IMR-90 (cell line): ENCODE results near the gene RAET1E. TPM values are rescaled to one million over a fixed set of nuclear protein-coding genes. Genes with fewer than 3 reads are reported as not detected.

Experiments
- ATAC-seq: fragments of 200-7000 bp; cut with Tn5 transposase; 2 replicates; pipeline ENCODE4 v1.9.1; 2020; ENCODE audit warnings: low read depth, mild to moderate bottlenecking, moderate library complexity
- BruUV-seq: library from RNA; stranded (reverse); fragments of 400-500 nt; replicated peaks from 2 replicates; lab custom pipeline; 2021; lab: Mats Ljungman, UMichigan
- CTCF ChIA-PET: fragments of 300-600 bp; formaldehyde crosslinking; extraction: SDS; loops from one replicate; lab custom pipeline; 2021; ENCODE audit warnings: antibody characterized with exemption; lab: Yijun Ruan, JAX
- POLR2A ChIA-PET: fragments of 300-600 bp; sonication (Branson Sonifier 250); formaldehyde crosslinking; loops from one replicate; lab custom pipeline; 2022; ENCODE audit warnings: antibody characterized with exemption; ENCODE audit not compliant: unreplicated experiment; lab: Charles Lee
- DNase-seq: peaks from one replicate; pipeline ENCODE4 v3.0.0; 2013
- H2AFZ ChIP-seq: replicated peaks from 2 replicates; pipeline ENCODE3; 2013; ENCODE audit warnings: low read length, mild to moderate bottlenecking; ENCODE audit not compliant: poor library complexity
- H2AK5ac ChIP-seq: 2 replicates; pipeline ENCODE4 v1.6.1; 2013; ENCODE audit warnings: low read depth, low read length, inconsistent platforms
- H2AK9ac ChIP-seq: replicated peaks from 2 replicates; pipeline ENCODE3; 2013; ENCODE audit warnings: mild to moderate bottlenecking, low read depth, low read length, moderate library complexity; ENCODE audit not compliant: poor library complexity
- H2BK120ac ChIP-seq: 2 replicates; pipeline ENCODE4 v1.6.1; 2013; ENCODE audit warnings: low read depth, low read length, inconsistent platforms
- H2BK15ac ChIP-seq: 3 replicates; pipeline ENCODE4 v1.6.1; 2013; ENCODE audit warnings: low read depth, low read length, inconsistent platforms
- H2BK20ac ChIP-seq: 2 replicates; pipeline ENCODE4 v1.6.1; 2013; ENCODE audit warnings: low read depth, mild to moderate bottlenecking, inconsistent platforms, low read length, moderate library complexity
- H2BK5ac ChIP-seq: 2 replicates; pipeline ENCODE4 v1.6.1; 2013; ENCODE audit warnings: mild to moderate bottlenecking, low read depth, low read length, inconsistent platforms; ENCODE audit not compliant: poor library complexity, severe bottlenecking
- H3K14ac ChIP-seq: replicated peaks from 2 replicates; pipeline ENCODE4 v1.6.1; 2013; ENCODE audit warnings: low read depth, low read length, inconsistent platforms
- H3K18ac ChIP-seq: 2 replicates; pipeline ENCODE4 v1.6.1; 2013; ENCODE audit warnings: low read depth, low read length, control low read depth
- H3K23ac ChIP-seq: 2 replicates; pipeline ENCODE4 v1.6.1; 2013; ENCODE audit warnings: low read depth, low read length, inconsistent platforms
- H3K27ac ChIP-seq: 2 replicates; pipeline ENCODE4 v1.5.1; 2013; ENCODE audit warnings: mild to moderate bottlenecking, control low read depth, low read length; ENCODE audit not compliant: insufficient read depth
- H3K27me3 ChIP-seq: 2 replicates; pipeline ENCODE4 v1.6.1; 2013; ENCODE audit warnings: low read length; ENCODE audit not compliant: control insufficient read depth, insufficient read depth
- H3K36me3 ChIP-seq: 2 replicates; pipeline ENCODE4 v1.6.1; 2013; ENCODE audit warnings: low read length, mixed read lengths; ENCODE audit not compliant: control insufficient read depth, insufficient read depth
- H3K4ac ChIP-seq: 2 replicates; pipeline ENCODE4 v1.6.1; 2013; ENCODE audit warnings: low read depth, low read length, inconsistent platforms
- H3K4me1 ChIP-seq: 2 replicates; pipeline ENCODE4 v1.6.1; 2013; ENCODE audit warnings: low read length, mixed read lengths; ENCODE audit not compliant: control insufficient read depth, insufficient read depth
- H3K4me2 ChIP-seq: 2 replicates; pipeline ENCODE4 v1.6.1; 2013; ENCODE audit warnings: low read depth, mild to moderate bottlenecking, control low read depth, low read length, moderate library complexity
- H3K4me3 ChIP-seq: 2 replicates; pipeline ENCODE4 v1.5.1; 2013; ENCODE audit warnings: low read depth, mild to moderate bottlenecking, control low read depth, low read length, moderate library complexity; ENCODE audit not compliant: insufficient read depth
- H3K56ac ChIP-seq: 2 replicates; pipeline ENCODE4 v1.6.1; 2013; ENCODE audit warnings: low read length, inconsistent platforms; ENCODE audit not compliant: insufficient read depth; ENCODE audit errors: extremely low read depth
- H3K79me1 ChIP-seq, 2 experiments: 2 replicates each; pipeline ENCODE4 v1.6.1; 2013; ENCODE audit warnings: low read length in 2 of 2, inconsistent platforms in 1 of 2, low read depth in 1 of 2
- H3K9ac ChIP-seq: 2 replicates; pipeline ENCODE4 v1.6.1; 2013; ENCODE audit warnings: low read depth, low read length, control low read depth
- H3K9me1 ChIP-seq: 2 replicates; pipeline ENCODE4 v1.6.1; 2013; ENCODE audit warnings: low read length, inconsistent platforms; ENCODE audit not compliant: insufficient read depth
- H3K9me3 ChIP-seq: 2 replicates; pipeline ENCODE4 v1.6.1; 2013; ENCODE audit warnings: low read length; ENCODE audit not compliant: control insufficient read depth, insufficient read depth
- H4K20me1 ChIP-seq: 2 replicates; pipeline ENCODE4 v1.6.1; 2013; ENCODE audit warnings: low read length, inconsistent platforms; ENCODE audit not compliant: insufficient read depth
- H4K5ac ChIP-seq: 2 replicates; pipeline ENCODE4 v1.6.1; 2013; ENCODE audit warnings: mild to moderate bottlenecking, low read depth, low read length, control low read depth
- H4K8ac ChIP-seq, 2 experiments: 2 replicates each; pipeline ENCODE4 v1.6.1; 2013; ENCODE audit warnings: low read depth in 2 of 2, low read length in 2 of 2, control low read depth in 1 of 2, inconsistent platforms in 1 of 2
- H4K91ac ChIP-seq: 2 replicates; pipeline ENCODE4 v1.6.1; 2013; ENCODE audit warnings: low read depth, low read length, inconsistent platforms; ENCODE audit not compliant: insufficient read depth
- BHLHE40 ChIP-seq: fragments of 150-350 bp; IDR thresholded peaks from 2 replicates; pipeline ENCODE4 v1.6.1; 2016; ENCODE audit warnings: mild to moderate bottlenecking, low read depth, low read length
- CEBPB ChIP-seq: IDR thresholded peaks from 2 replicates; pipeline ENCODE4 v1.6.1; 2012; ENCODE audit warnings: low read depth, low read length, improper control_type of control experiment
- CHD1 ChIP-seq: IDR thresholded peaks from 2 replicates; pipeline ENCODE4 v1.6.1; 2012; ENCODE audit warnings: low read depth, low read length, improper control_type of control experiment
- FOS ChIP-seq: fragments of 150-350 bp; IDR thresholded peaks from 2 replicates; pipeline ENCODE4 v1.6.1; 2016; ENCODE audit warnings: low read depth, low read length
- MAFK ChIP-seq: IDR thresholded peaks from 2 replicates; pipeline ENCODE4 v1.6.1; 2012; ENCODE audit warnings: low read depth, low read length, improper control_type of control experiment
- MAZ ChIP-seq: IDR thresholded peaks from 2 replicates; pipeline ENCODE4 v1.6.1; 2012; ENCODE audit warnings: low read depth, mild to moderate bottlenecking, low read length, improper control_type of control experiment, moderate library complexity, borderline replicate concordance
- MXI1 ChIP-seq: IDR thresholded peaks from 2 replicates; pipeline ENCODE4 v1.6.1; 2012; ENCODE audit warnings: low read depth, mild to moderate bottlenecking, low read length, moderate library complexity, borderline replicate concordance
- NFE2L2 ChIP-seq: fragments of 150-350 bp; IDR thresholded peaks from 2 replicates; pipeline ENCODE4 v1.6.1; 2016; ENCODE audit warnings: low read depth, mild to moderate bottlenecking, low read length
- POLR2A ChIP-seq: IDR thresholded peaks from 2 replicates; pipeline ENCODE4 v1.6.1; 2012; ENCODE audit warnings: mild to moderate bottlenecking, low read depth, low read length
- RAD21 ChIP-seq: IDR thresholded peaks from 2 replicates; pipeline ENCODE4 v1.6.1; 2012; ENCODE audit warnings: low read length, improper control_type of control experiment
- RCOR1 ChIP-seq: IDR thresholded peaks from 2 replicates; pipeline ENCODE4 v1.6.1; 2012; ENCODE audit warnings: mild to moderate bottlenecking, low read length, improper control_type of control experiment; ENCODE audit not compliant: insufficient replicate concordance
- RFX5 ChIP-seq: IDR thresholded peaks from 2 replicates; pipeline ENCODE4 v1.8.0; 2012; ENCODE audit warnings: low read depth, mild to moderate bottlenecking, low read length, moderate library complexity
- SMC3 ChIP-seq: fragments of 150-350 bp; IDR thresholded peaks from 2 replicates; pipeline ENCODE4 v1.6.1; 2016; ENCODE audit warnings: low read depth, mild to moderate bottlenecking, antibody characterized with exemption, low read length, moderate library complexity
- USF2 ChIP-seq: fragments of 150-350 bp; IDR thresholded peaks from 2 replicates; pipeline ENCODE4 v1.6.1; 2017; ENCODE audit warnings: mild to moderate bottlenecking, antibody characterized with exemption, low read length, low read depth
- WGBS, 2 experiments: methylation state at CpG; one replicate each; pipeline versions ENCODE4 v1.1.5 to v1.1.7; 2013; ENCODE audit warnings: missing lambda C conversion rate in 2 of 2; ENCODE audit not compliant: insufficient read length in 1 of 2; ENCODE audit errors: extremely low coverage in 2 of 2; 5-methylcytosine and 5-hydroxymethylcytosine counted together
- dilution Hi-C: fragments of 300-500 bp; cut with HindIII; formaldehyde crosslinking; loops from one replicate; pipeline ENCODE4 v1.14.3; 2018; ENCODE audit warnings: low sequenced_read_pairs; ENCODE audit not compliant: unreplicated experiment
- in situ Hi-C: fragments of 300-500 bp; cut with MboI; formaldehyde crosslinking; loops from 3 replicates; pipeline ENCODE4 v1.14.3; 2019; ENCODE audit warnings: low sequenced_read_pairs, inconsistent platforms, mixed read lengths
- intact Hi-C: fragments of 100-400 bp; cut with micrococcal nuclease; formaldehyde crosslinking; loops from 2 replicates; pipeline ENCODE4 v1.10.0; 2022
- polyA plus RNA-seq, 3 experiments: library from polyadenylated mRNA; depleted of rRNA; stranded (reverse); fragments of >200 nt; gene quantifications; 2 replicates each; pipeline ENCODE4 v1.2.3, GENCODE V29; 2012; ENCODE audit warnings: low replicate concordance in 1 of 3
- total RNA-seq: library from RNA; depleted of rRNA; stranded (reverse); fragments of >200 nt; gene quantifications from 2 replicates; pipeline ENCODE4 v1.2.3, GENCODE V29; 2012
- TF ChIP-seq, protein P1 (sequence below): conservative IDR thresholded peaks from 2 replicates; pipeline ENCODE4 v1.5.1; 2012; ENCODE audit warnings: mild to moderate bottlenecking, low read depth, low read length, improper control_type of control experiment
- TF ChIP-seq, protein P2 (sequence below): fragments of 150-350 bp; IDR thresholded peaks from 2 replicates; pipeline ENCODE4 v1.6.1; 2016; ENCODE audit warnings: low read depth, mild to moderate bottlenecking, low read length, moderate library complexity, borderline replicate concordance

Gene RAET1E
- total and polyA plus RNA-seq, 2 of the 4 experiments (the other 2 are of a cell fraction): not detected

DNA sequence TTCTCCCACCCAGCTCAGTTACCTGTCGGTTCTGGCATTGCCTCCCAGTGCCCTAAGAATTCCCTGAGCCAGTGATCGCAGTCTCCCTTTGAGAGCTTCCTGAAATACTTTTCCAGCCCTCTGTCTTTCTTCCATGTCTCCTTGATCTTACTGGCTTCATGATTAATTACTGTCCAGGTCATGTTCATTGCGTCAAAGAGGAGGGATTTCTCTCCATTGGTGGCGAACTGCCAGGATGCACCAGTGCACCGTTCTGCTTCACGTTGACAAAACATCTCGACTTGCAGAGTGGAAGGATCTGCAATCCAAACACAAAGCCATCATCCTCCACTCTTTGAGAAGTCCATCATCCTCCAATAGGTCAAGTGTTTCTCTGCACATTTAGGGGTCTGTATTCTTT, 8.6 kb downstream of the RAET1E start:
- H3K4me1 ChIP-seq: peaks cover 14% of the 10 kb centered on the region
- no peak overlapping the region for H3K23ac ChIP-seq
- H3K4me3 ChIP-seq: no peak overlapping the region
- peaks cover 5% of the 10 kb centered on the region; the same call in 1 of the 2 replicates for H3K9me1 ChIP-seq
- BruUV-seq: no TSS peak
- H3K18ac ChIP-seq: no peak overlapping the region
- H2AFZ ChIP-seq: no peak overlapping the region
- ChIA-PET CTCF (no interaction called here), POLR2A (no interaction called here)
- no peak overlapping the region for H2BK120ac ChIP-seq
- dilution Hi-C loops (no loop called here), in situ Hi-C loops (no loop called here), intact Hi-C loops (no loop called here)
- H4K8ac ChIP-seq: no peak overlapping the region
- H4K91ac ChIP-seq: no peak overlapping the region
- H3K9ac ChIP-seq: no peak overlapping the region
- ATAC-seq (no peak), DNase-seq (peak; percentile 17)
- no peaks in the 10 kb centered on the region for H3K36me3 ChIP-seq
- H3K14ac ChIP-seq: no peak overlapping the region
- H2BK20ac ChIP-seq: no peak overlapping the region
- H3K4ac ChIP-seq: no peak overlapping the region
- H3K27ac ChIP-seq: no peak overlapping the region
- no peak overlapping the region for H3K4me2 ChIP-seq
- TF ChIP-seq MAZ (no peak), NFE2L2 (no peak), RAD21 (no peak), USF2 (no peak), RFX5 (no peak), CEBPB (no peak), POLR2A (no peak), RCOR1 (no peak), MXI1 (no peak), MAFK (no peak), CHD1 (no peak), SMC3 (no peak), BHLHE40 (no peak), FOS (no peak)
- TF ChIP-seq, protein P1, sequence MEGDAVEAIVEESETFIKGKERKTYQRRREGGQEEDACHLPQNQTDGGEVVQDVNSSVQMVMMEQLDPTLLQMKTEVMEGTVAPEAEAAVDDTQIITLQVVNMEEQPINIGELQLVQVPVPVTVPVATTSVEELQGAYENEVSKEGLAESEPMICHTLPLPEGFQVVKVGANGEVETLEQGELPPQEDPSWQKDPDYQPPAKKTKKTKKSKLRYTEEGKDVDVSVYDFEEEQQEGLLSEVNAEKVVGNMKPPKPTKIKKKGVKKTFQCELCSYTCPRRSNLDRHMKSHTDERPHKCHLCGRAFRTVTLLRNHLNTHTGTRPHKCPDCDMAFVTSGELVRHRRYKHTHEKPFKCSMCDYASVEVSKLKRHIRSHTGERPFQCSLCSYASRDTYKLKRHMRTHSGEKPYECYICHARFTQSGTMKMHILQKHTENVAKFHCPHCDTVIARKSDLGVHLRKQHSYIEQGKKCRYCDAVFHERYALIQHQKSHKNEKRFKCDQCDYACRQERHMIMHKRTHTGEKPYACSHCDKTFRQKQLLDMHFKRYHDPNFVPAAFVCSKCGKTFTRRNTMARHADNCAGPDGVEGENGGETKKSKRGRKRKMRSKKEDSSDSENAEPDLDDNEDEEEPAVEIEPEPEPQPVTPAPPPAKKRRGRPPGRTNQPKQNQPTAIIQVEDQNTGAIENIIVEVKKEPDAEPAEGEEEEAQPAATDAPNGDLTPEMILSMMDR: no peak
- TF ChIP-seq, protein P2, sequence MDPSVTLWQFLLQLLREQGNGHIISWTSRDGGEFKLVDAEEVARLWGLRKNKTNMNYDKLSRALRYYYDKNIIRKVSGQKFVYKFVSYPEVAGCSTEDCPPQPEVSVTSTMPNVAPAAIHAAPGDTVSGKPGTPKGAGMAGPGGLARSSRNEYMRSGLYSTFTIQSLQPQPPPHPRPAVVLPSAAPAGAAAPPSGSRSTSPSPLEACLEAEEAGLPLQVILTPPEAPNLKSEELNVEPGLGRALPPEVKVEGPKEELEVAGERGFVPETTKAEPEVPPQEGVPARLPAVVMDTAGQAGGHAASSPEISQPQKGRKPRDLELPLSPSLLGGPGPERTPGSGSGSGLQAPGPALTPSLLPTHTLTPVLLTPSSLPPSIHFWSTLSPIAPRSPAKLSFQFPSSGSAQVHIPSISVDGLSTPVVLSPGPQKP: no peak
- no peak overlapping the region for H3K56ac ChIP-seq
- H2AK5ac ChIP-seq: no peak overlapping the region
- no peaks in the 10 kb centered on the region for H3K9me3 ChIP-seq
- 100% methylated on average over 2 of the region's 7 CpGs; no CpG with 5 or more reads in 1 of the 2 experiments for WGBS, 2 experiments
- no peak overlapping the region for H4K5ac ChIP-seq
- no peaks in the 10 kb centered on the region for H3K27me3 ChIP-seq
- no peak overlapping the region for H2BK15ac ChIP-seq
- H4K20me1 ChIP-seq: no peaks in the 10 kb centered on the region
- H2BK5ac ChIP-seq: no peak overlapping the region
- H3K79me1 ChIP-seq: no peaks in the 10 kb centered on the region
- H2AK9ac ChIP-seq: no peak overlapping the region
